WI38 (cell line): ENCODE results near the gene CREB3L4.
A peak's percentile ranks its signal among the peaks of the same experiment; 100 is the strongest.

Experiments
- H3K4me3 ChIP-seq: 2 replicates; pipeline ENCODE4 v1.5.1; 2011; ENCODE audit warnings: low read depth, mild to moderate bottlenecking, control low read depth, low read length
- CTCF ChIP-seq: IDR thresholded peaks from 2 replicates; pipeline ENCODE4 v1.5.1; 2012; ENCODE audit warnings: low read depth, mild to moderate bottlenecking, control low read depth, low read length

The CREB3L4 gene

GRCh38 chr1:153954826-153955225, 12.9 kb upstream of the CREB3L4 start:
- TF ChIP-seq CTCF, result no peak
- no peak overlapping the region for H3K4me3 ChIP-seq

DNA sequence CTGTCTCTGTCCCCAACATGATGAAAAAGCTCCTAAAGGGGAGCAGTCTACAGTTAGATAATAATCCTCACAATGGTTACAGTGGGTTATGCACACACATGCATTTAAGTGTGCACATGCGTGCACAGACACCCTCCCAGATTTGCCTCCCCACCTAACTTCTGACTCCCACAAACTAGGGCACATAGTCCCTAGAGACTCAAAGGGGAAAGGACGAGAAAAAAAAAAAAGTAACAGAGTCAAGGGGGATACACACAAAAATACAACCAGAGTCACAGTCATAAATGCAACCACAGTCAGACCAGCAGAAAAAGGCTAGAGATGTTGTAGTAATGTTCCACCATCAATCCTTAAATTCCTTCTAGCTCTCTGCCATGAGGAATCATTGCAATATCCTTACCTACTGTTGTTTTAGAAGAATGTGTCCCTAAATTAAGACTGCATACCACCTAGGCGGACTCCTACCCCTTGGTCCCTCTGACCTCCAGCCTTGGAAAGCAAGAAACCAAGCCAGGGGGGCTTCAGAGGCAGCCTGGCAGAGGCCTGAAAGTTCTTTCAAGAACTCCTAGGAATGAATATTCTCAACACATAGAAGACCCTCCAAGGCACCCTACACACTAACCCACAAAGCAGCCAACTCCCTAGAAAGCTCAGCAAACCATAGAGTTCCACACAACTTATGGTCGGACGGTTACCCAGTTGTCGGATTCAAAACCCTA, 10.5 kb upstream of the CREB3L4 start:
- TF ChIP-seq CTCF, result no peak
- peak overlapping the region; percentile 95 for H3K4me3 ChIP-seq

DNA sequence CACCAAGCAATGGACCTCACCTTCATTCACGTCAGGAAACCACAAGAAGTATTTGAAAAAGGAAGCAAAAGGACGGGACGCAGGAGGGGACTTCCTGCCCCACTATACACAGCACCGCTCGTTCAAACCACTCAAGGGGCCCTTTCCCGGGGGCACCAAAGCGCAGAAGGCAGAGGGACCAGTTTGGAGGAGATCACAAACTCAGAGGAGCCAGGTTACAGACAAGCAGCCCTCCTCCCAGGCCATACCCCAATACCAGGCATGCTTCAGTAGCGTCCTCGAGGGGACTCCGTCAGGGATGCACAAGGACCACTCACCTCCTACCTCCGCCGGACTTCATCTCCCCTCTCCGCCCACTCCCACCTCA, 10.0 kb upstream of the CREB3L4 start:
- H3K4me3 ChIP-seq, result peak overlapping the region; percentile 95
- no peak for TF ChIP-seq CTCF

DNA sequence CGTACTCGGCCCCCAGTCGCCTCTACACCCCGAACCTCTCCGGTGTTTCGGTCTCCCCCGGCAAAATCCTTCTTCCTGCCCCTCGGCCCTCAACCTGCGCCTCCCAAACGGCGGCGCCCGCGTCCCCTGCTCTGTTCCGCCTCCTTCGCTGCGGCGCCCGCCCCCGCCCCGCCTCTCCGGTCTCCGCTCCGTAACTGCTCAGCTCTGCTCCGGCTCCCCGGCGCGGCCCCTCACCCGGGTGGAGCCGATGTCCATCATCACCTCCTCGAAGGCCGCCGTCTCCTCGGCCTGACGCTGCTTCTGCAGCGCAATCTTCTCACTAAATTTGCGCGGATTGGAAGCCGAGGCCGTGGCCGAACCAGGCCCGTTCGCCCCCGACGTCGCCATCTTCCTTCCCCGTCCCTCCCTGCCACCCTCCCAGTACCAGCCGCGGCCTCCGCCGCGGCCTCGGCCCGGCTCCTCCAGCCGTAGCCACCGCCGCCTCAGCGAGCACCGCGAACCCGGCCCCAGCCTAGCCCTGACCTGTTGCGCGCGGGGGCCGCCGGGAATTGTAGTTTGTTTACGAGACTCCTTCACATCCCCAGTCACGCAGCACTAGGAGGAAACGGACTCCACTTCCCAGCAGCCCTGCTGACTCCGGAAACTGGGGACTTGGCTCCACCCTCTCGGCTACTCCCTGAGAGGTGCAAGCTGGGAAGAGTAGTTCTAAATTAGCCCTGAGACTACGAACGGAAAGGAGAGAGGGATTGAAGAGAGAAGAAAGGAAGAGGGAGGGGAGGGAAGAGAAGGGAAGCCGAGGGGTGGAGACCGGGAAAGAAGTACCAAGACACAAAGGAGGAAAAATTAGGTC, 9.4 kb upstream of the CREB3L4 start, which contains the start of gene CRTC2:
TSS of gene CRTC2 (minus strand) at position 502 of the 850 bp plus-strand sequence. CDS start at position 387, 115 bp downstream.
- TF ChIP-seq CTCF, result no peak
- H3K4me3 ChIP-seq, result peak within 1 kb of the TSS; percentile 95

DNA sequence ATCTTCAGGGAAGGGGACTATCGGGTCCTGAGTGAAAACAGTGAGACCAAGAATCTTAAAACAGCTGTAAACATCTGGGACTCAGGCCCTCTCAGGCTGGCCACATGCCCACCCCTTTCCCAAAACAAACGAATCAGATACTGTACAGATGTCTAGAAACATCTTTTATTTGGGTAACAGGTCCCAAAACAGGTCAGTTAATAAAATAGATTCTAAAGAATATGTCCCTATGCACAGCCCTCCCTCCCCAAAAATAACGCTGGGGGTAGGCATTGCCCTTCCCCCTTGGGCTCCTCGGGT, 8.8 kb upstream of the CREB3L4 start:
- peak overlapping the region; percentile 95 for H3K4me3 ChIP-seq
- TF ChIP-seq CTCF, result no peak

DNA sequence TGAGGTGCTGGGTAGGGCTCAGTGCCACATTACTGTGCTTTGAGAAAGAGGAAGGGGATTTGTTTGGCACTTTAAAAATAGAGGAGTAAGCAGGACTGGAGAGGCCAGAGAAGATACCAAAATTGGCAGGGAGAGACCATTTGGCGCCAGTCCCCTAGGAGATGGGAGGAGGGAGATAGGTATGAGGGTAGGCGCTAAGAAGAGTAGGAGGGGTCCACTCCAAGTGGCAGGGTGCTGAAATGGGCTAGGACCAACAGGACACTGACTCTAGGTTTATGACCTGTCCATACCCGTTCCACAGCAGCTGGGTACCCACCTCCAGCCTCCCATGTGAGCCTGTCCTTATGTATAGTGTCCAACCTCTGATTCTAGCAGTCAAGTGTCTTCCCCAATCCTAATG, 8.2 kb upstream of the CREB3L4 start:
- no peak for TF ChIP-seq CTCF
- H3K4me3 ChIP-seq, result no peak overlapping the region

GRCh38 chr1:153960206-153960605, 7.5 kb upstream of the CREB3L4 start:
- no peak overlapping the region for H3K4me3 ChIP-seq

More at GRCh38 chr1:153960206-153960605, 7.5 kb upstream of the CREB3L4 start:
- no peak for TF ChIP-seq CTCF
